ENCODE data around the gene FPR3. TPM values are rescaled to one million over a fixed set of nuclear protein-coding genes. Genes with fewer than 3 reads are reported as not detected.

Gene FPR3
- total RNA-seq, 8 experiments from 2014 or later, result 0.05 to 0.64 (median 0.21) TPM; not detected in 2

Other genes with a start within 250 kb of the FPR3 start
- 1 to 10 TPM; 3.0 to 9.5 (median 6.0) TPM for gene ZNF175, start 223.9 kb upstream of the FPR3 start, total RNA-seq
- gene SIGLEC5, start 164.8 kb upstream of the FPR3 start, total RNA-seq, result not detected
- gene SIGLEC14, start 148.3 kb upstream of the FPR3 start, total RNA-seq, result under 1 TPM in 1 of 8 experiments, not detected in 7; 0.24 TPM
- gene SPACA6, start 101.8 kb upstream of the FPR3 start, total RNA-seq, result 10 to 100 TPM in 4 of 8 experiments, 1 to 10 TPM in 4; 2.6 to 41.8 (median 9.5) TPM
- gene HAS1, start 71.2 kb upstream of the FPR3 start, total RNA-seq, result 10 to 100 TPM in 1 of 8 experiments, 1 to 10 TPM in 2, under 1 TPM in 3, not detected in 2; 0.22 to 23.8 (median 1.7) TPM
- under 1 TPM in 3 of 8 experiments, not detected in 5; 0.36 to 0.97 (median 0.43) TPM for gene FPR1, start 43.3 kb upstream of the FPR3 start, total RNA-seq
- gene FPR2, start 34.0 kb upstream of the FPR3 start, total RNA-seq, result under 1 TPM in 3 of 8 experiments, not detected in 5; 0.15 to 0.33 (median 0.21) TPM
- 10 to 100 TPM; 13.1 to 32.0 (median 18.7) TPM for gene ZNF577, start 92.8 kb downstream of the FPR3 start, total RNA-seq
- 10 to 100 TPM in 7 of 8 experiments, 1 to 10 TPM in 1; 8.8 to 23.1 (median 17.3) TPM for gene ZNF649, start 109.9 kb downstream of the FPR3 start, total RNA-seq
- 1 to 10 TPM; 4.2 to 8.5 (median 6.8) TPM for gene ZNF613, start 132.3 kb downstream of the FPR3 start, total RNA-seq
- 10 to 100 TPM in 3 of 8 experiments, 1 to 10 TPM in 5; 2.8 to 18.3 (median 7.2) TPM for gene ZNF350, start 191.7 kb downstream of the FPR3 start, total RNA-seq
- gene ZNF615, start 213.1 kb downstream of the FPR3 start, total RNA-seq, result 10 to 100 TPM in 3 of 8 experiments, 1 to 10 TPM in 5; 5.3 to 13.5 (median 8.0) TPM
- 10 to 100 TPM in 7 of 8 experiments, 1 to 10 TPM in 1; 10.0 to 12.8 (median 12.0) TPM for gene ZNF614, start 233.2 kb downstream of the FPR3 start, total RNA-seq